GM12878 (cell line): ENCODE measurements around the gene ATG4A. TPM values are rescaled to one million over a fixed set of nuclear protein-coding genes. Genes with fewer than 3 reads are reported as not detected.

Experiments
- ATAC-seq: fragments of 200-7000 bp; cut with Tn5 transposase; 3 replicates; pipeline ENCODE4 v1.9.1; 2020; ENCODE audit warnings: mild to moderate bottlenecking, moderate library complexity
- BruUV-seq: library from RNA; stranded (reverse); fragments of 400-500 nt; replicated peaks from 2 replicates; lab custom pipeline; 2021; lab: Mats Ljungman, UMichigan
- CTCF ChIA-PET: fragments of 300-600 bp; sonication (Branson Sonifier 250); formaldehyde crosslinking; extraction: SDS; loops from one replicate; lab custom pipeline; 2021; ENCODE audit warnings: inconsistent platforms; lab: Yijun Ruan, JAX
- POLR2A ChIA-PET: fragments of 350-600 bp; formaldehyde crosslinking; extraction: SDS; loops from one replicate; lab custom pipeline; 2021; ENCODE audit warnings: inconsistent platforms; lab: Charles Lee
- RAD21 ChIA-PET: fragments of 300-600 bp; sonication (Branson Sonifier 250); formaldehyde crosslinking; loops from one replicate; lab custom pipeline; 2023; ENCODE audit warnings: antibody characterized with exemption; ENCODE audit not compliant: unreplicated experiment; lab: Charles Lee
- SMC1A ChIA-PET: fragments of 300-600 bp; sonication (Branson Sonifier 250); formaldehyde crosslinking; loops from one replicate; lab custom pipeline; 2023; ENCODE audit not compliant: unreplicated experiment, uncharacterized antibody; lab: Charles Lee
- DNase-seq: peaks from one replicate; pipeline ENCODE4 v3.0.0-alpha.2; 2011; ENCODE audit warnings: low read depth, low spot score
- FAIRE-seq: peaks from 3 replicates; lab custom pipeline; 2011; peaks lifted over from hg19 to GRCh38; lab: Jason Lieb, UNC
- H2AFZ ChIP-seq: 2 replicates; pipeline ENCODE4 v1.6.0; 2011; ENCODE audit warnings: low read depth, low read length, control low read depth; ENCODE audit not compliant: control insufficient read depth
- H3K27ac ChIP-seq: 2 replicates; pipeline ENCODE4 v1.5.1; 2011; ENCODE audit warnings: control low read depth; ENCODE audit not compliant: control insufficient read depth, insufficient read depth
- H3K27me3 ChIP-seq, 2 experiments: replicated peaks in 1 of 2; 2 replicates each; pipeline versions ENCODE4 v1.6.0 to v1.6.1; 2011; ENCODE audit warnings: low read length in 1 of 2; ENCODE audit not compliant: control insufficient read depth in 2 of 2, insufficient read depth in 2 of 2
- H3K36me3 ChIP-seq, 2 experiments: 2 replicates each; pipeline ENCODE4 v1.5.1; 2011; ENCODE audit warnings: low read length in 1 of 2; ENCODE audit not compliant: control insufficient read depth in 2 of 2, insufficient read depth in 2 of 2
- H3K4me1 ChIP-seq: 2 replicates; pipeline ENCODE4 v1.6.1; 2011; ENCODE audit warnings: mild to moderate bottlenecking, low read length, moderate library complexity, mixed read lengths; ENCODE audit not compliant: control insufficient read depth, insufficient read depth
- H3K4me2 ChIP-seq: 2 replicates; pipeline ENCODE4 v1.6.0; 2011; ENCODE audit warnings: control low read depth; ENCODE audit not compliant: control insufficient read depth, insufficient read depth
- H3K4me3 ChIP-seq: fragments of 200-600 bp; sonication (generic); 2 replicates; pipeline ENCODE4 v1.5.1; 2016
- H3K79me2 ChIP-seq: 2 replicates; pipeline ENCODE4 v1.6.0; 2011; ENCODE audit warnings: low read length; ENCODE audit not compliant: control insufficient read depth, insufficient read depth
- H3K9ac ChIP-seq: 2 replicates; pipeline ENCODE4 v1.8.0; 2011; ENCODE audit warnings: low read length, control low read depth, mixed read lengths; ENCODE audit not compliant: control insufficient read depth, insufficient read depth
- H3K9me3 ChIP-seq: replicated peaks from 3 replicates; pipeline ENCODE4 v1.5.1; 2011; ENCODE audit warnings: mild to moderate bottlenecking, low read length; ENCODE audit not compliant: control insufficient read depth, insufficient read depth
- H4K20me1 ChIP-seq: 2 replicates; pipeline ENCODE4 v1.6.0; 2011; ENCODE audit not compliant: control insufficient read depth, insufficient read depth
- ATF3 ChIP-seq: IDR thresholded peaks from 2 replicates; pipeline ENCODE4 v1.6.1; 2011; ENCODE audit warnings: low read depth, mild to moderate bottlenecking, low read length, moderate library complexity, borderline replicate concordance; ENCODE audit errors: extremely low read depth
- BCL3 ChIP-seq: IDR thresholded peaks from 2 replicates; pipeline ENCODE4 v1.6.1; 2011; ENCODE audit warnings: borderline replicate concordance, low read depth, mild to moderate bottlenecking, moderate library complexity, low read length; ENCODE audit not compliant: insufficient read depth, poor library complexity, severe bottlenecking
- IRF4 ChIP-seq: IDR thresholded peaks from 2 replicates; pipeline ENCODE4 v1.6.1; 2011; ENCODE audit warnings: low read depth, low read length
- LARP7 ChIP-seq: fragments of 450-650 bp; IDR thresholded peaks from 2 replicates; pipeline ENCODE4 v1.6.1; 2017; ENCODE audit warnings: mild to moderate bottlenecking
- ZBTB40 ChIP-seq: fragments of 450-650 bp; IDR thresholded peaks from 2 replicates; pipeline ENCODE4 v1.6.1; 2016; ENCODE audit warnings: mild to moderate bottlenecking, moderate library complexity, borderline replicate concordance
- WGBS: methylation state at CpG from one replicate; pipeline ENCODE4 v1.1.6; 2016; ENCODE audit warnings: low lambda C conversion rate; ENCODE audit not compliant: insufficient replicate concordance, insufficient coverage; ENCODE audit errors: missing lambda C conversion rate; 5-methylcytosine and 5-hydroxymethylcytosine counted together
- in situ Hi-C: fragments of 300-500 bp; cut with MboI; formaldehyde crosslinking; loops from 9 replicates; pipeline ENCODE4 v1.14.3; 2018; ENCODE audit warnings: mixed read lengths
- intact Hi-C: fragments of 100-400 bp; cut with micrococcal nuclease; formaldehyde crosslinking; loops from one replicate; pipeline ENCODE4 v1.14.2; 2022; ENCODE audit not compliant: unreplicated experiment
- polyA plus RNA-seq, 11 experiments: library from polyadenylated mRNA; depleted of rRNA in 4 of 11; unstranded in 6 of 11; stranded (reverse) in 5 of 11; fragments of >200 nt; fragmentation: Nextera tagmentation in 4 of 11; fragmentation: Illumina TruSeq in 1 of 11; extraction: Ambion mirVana in 4 of 11; extraction: Trizol in 1 of 11; gene quantifications; 1 replicate in 1 of 11; 2 replicates in 10 of 11; pipeline versions ENCODE4 v1.2.1 to v1.2.3, GENCODE V29; 2011 to 2016; ENCODE audit warnings: inconsistent platforms in 2 of 11, missing spikeins in 2 of 11, low read depth in 1 of 11
- total RNA-seq, 4 experiments: library from RNA; depleted of rRNA in 3 of 4; stranded (reverse); fragments of >200 nt in 3 of 4; fragmentation: Illumina TruSeq in 1 of 4; extraction: Trizol in 1 of 4; gene quantifications; 2 replicates each; pipeline versions ENCODE4 v1.2.1 to v1.2.3, GENCODE V29; 2013 to 2021

Gene ATG4A
- total and polyA plus RNA-seq, 10 of the 15 experiments (the other 5 are each of a cell fraction or from before 2014, with no cell fraction given) = 9.1 to 22.0 (median 15.5) TPM

GRCh38 chrX:108130889-108131288, 39.3 kb downstream of the ATG4A start:
- no peak overlapping the region for H3K27ac ChIP-seq
- CTCF ChIA-PET = no interaction called here
- no peaks in the 10 kb centered on the region for H3K9me3 ChIP-seq
- H4K20me1 ChIP-seq = no peaks in the 10 kb centered on the region
- H3K36me3 ChIP-seq = peaks cover 0 to 5% of the 10 kb centered on the region in 2 experiments; a peak in 3 of 4 replicates
- WGBS = 33% methylated on average over 1 of the region's 1 CpG
- no peak for DNase-seq
- no TSS peak for BruUV-seq
- no peak overlapping the region for H3K9ac ChIP-seq
- H2AFZ ChIP-seq = no peak overlapping the region
- intact Hi-C loops (no loop called here), in situ Hi-C loops (no loop called here)
- H3K4me1 ChIP-seq = no peaks in the 10 kb centered on the region
- SMC1A ChIA-PET = no interaction called here
- H3K4me2 ChIP-seq = no peak overlapping the region
- no peak for FAIRE-seq
- TF ChIP-seq BCL3 = no peak
- TF ChIP-seq LARP7 = no peak
- TF ChIP-seq IRF4 = no peak
- POLR2A ChIA-PET = no interaction called here
- RAD21 ChIA-PET = no interaction called here
- no peaks in the 10 kb centered on the region for H3K79me2 ChIP-seq
- no peak for ATAC-seq
- H3K27me3 ChIP-seq = no peaks in the 10 kb centered on the region
- no peak overlapping the region for H3K4me3 ChIP-seq

GRCh38 chrX:108131471-108131870, 39.9 kb downstream of the ATG4A start:
- H3K27ac ChIP-seq = no peak overlapping the region
- no peak overlapping the region for H3K9ac ChIP-seq
- H2AFZ ChIP-seq = no peak overlapping the region
- in situ Hi-C loops = no loop called here
- intact Hi-C loops = no loop called here
- ChIA-PET CTCF (no interaction called here), POLR2A (interaction anchor here (0.7 kb wide), 1 partner anchor 28 kb away, joined by 4 read pairs; no protein-coding TSS in a partner anchor), RAD21 (no interaction called here), SMC1A (no interaction called here)
- BruUV-seq = no TSS peak
- no peaks in the 10 kb centered on the region for H3K79me2 ChIP-seq
- 21% methylated on average over 2 of the region's 2 CpGs for WGBS
- H3K4me2 ChIP-seq = no peak overlapping the region
- no peaks in the 10 kb centered on the region for H3K27me3 ChIP-seq
- peaks cover 0 to 5% of the 10 kb centered on the region in 2 experiments; a peak in 3 of 4 replicates for H3K36me3 ChIP-seq
- no peak for DNase-seq
- TF ChIP-seq ATF3 (no peak), ZBTB40 (no peak)
- H4K20me1 ChIP-seq = no peaks in the 10 kb centered on the region
- H3K4me1 ChIP-seq = no peaks in the 10 kb centered on the region
- H3K4me3 ChIP-seq = no peak overlapping the region
- no peak for ATAC-seq
- no peaks in the 10 kb centered on the region for H3K9me3 ChIP-seq
- no peak for FAIRE-seq
